IMR-90 (cell line): ENCODE measurements around the gene EFCAB8.

Experiments
- CEBPB ChIP-seq: IDR thresholded peaks from 2 replicates; pipeline ENCODE4 v1.6.1; 2012; ENCODE audit warnings: low read depth, low read length, improper control_type of control experiment
- NFE2L2 ChIP-seq: fragments of 150-350 bp; IDR thresholded peaks from 2 replicates; pipeline ENCODE4 v1.6.1; 2016; ENCODE audit warnings: low read depth, mild to moderate bottlenecking, low read length
- POLR2A ChIP-seq: IDR thresholded peaks from 2 replicates; pipeline ENCODE4 v1.6.1; 2012; ENCODE audit warnings: mild to moderate bottlenecking, low read depth, low read length
- SMC3 ChIP-seq: fragments of 150-350 bp; IDR thresholded peaks from 2 replicates; pipeline ENCODE4 v1.6.1; 2016; ENCODE audit warnings: low read depth, mild to moderate bottlenecking, antibody characterized with exemption, low read length, moderate library complexity
- TF ChIP-seq, protein P1 (sequence below): conservative IDR thresholded peaks from 2 replicates; pipeline ENCODE4 v1.5.1; 2012; ENCODE audit warnings: mild to moderate bottlenecking, low read depth, low read length, improper control_type of control experiment

- TF ChIP-seq, protein P1, sequence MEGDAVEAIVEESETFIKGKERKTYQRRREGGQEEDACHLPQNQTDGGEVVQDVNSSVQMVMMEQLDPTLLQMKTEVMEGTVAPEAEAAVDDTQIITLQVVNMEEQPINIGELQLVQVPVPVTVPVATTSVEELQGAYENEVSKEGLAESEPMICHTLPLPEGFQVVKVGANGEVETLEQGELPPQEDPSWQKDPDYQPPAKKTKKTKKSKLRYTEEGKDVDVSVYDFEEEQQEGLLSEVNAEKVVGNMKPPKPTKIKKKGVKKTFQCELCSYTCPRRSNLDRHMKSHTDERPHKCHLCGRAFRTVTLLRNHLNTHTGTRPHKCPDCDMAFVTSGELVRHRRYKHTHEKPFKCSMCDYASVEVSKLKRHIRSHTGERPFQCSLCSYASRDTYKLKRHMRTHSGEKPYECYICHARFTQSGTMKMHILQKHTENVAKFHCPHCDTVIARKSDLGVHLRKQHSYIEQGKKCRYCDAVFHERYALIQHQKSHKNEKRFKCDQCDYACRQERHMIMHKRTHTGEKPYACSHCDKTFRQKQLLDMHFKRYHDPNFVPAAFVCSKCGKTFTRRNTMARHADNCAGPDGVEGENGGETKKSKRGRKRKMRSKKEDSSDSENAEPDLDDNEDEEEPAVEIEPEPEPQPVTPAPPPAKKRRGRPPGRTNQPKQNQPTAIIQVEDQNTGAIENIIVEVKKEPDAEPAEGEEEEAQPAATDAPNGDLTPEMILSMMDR = no peak
- TF ChIP-seq CEBPB (no peak), POLR2A (no peak), NFE2L2 (no peak), SMC3 (no peak)
Measured at GRCh38 chr20:32914031-32914430, 55.3 kb downstream of the EFCAB8 start.
